ENCODE measurements around the gene MASP2. TPM values are rescaled to one million over a fixed set of nuclear protein-coding genes. Genes with fewer than 3 reads are reported as not detected.
"Not testable (repeated sequence)": the region's sequence is repeated elsewhere in the genome, so short reads cannot be mapped to it uniquely, and the experiment has no call there.

Gene MASP2
- total and polyA plus RNA-seq, 4 donors, result 0.01 to 0.04 TPM; not detected in 2

- DNase-seq, result no peak
- no peak overlapping the region for H3K9ac ChIP-seq (ENCODE audit: insufficient read depth in 1 of 2, low read length in 2 of 2)
- WGBS, 2 donors, result 78 to 80% methylated on average over 19 of the region's 19 CpGs
These were observed 3.8 kb downstream of the MASP2 start for GRCh38 chr1:11042995-11043874.

DNA sequence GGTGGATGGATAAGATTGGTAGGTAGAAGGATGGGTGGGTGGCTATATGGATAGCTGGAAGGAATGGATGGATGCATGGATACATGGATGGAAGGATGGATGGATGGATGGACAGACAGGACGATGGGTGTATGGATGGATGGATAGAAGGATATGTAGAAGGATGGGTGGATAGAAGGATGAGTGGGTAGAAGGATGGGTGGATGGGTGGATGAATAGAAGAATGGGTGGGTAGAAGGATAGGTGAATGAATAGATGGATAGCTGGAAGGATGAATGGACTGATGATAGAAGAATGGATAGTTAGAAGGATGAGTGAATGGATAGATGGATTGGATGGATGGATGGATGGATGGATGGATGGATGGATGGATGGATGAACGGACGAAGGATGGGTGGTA is 5.0 kb downstream of the MASP2 start:
- Histone ChIP-seq H3K9ac (ENCODE audit: insufficient read depth in 1 of 2, low read length in 2 of 2) (no peak overlapping the region), H3K27ac (ENCODE audit: low read depth in 1 of 2, low read length in 1 of 2) (no peak overlapping the region), H3K27me3 (ENCODE audit: control insufficient read depth in 3 of 3, insufficient read depth in 3 of 3, low read length in 2 of 3) (no peaks in the 10 kb centered on the region), H3K9me3 (ENCODE audit: control insufficient read depth in 4 of 4, insufficient read depth in 3 of 4, low read length in 3 of 4) (no peaks in the 10 kb centered on the region), H3K4me1 (ENCODE audit: control insufficient read depth in 5 of 5, insufficient read depth in 5 of 5, low read length in 5 of 5) (peaks cover 0 to 5% (median 0%) of the 10 kb centered on the region in 5 donors), H3K36me3 (ENCODE audit: control insufficient read depth in 4 of 4, insufficient read depth in 4 of 4, low read length in 4 of 4) (no peaks in the 10 kb centered on the region), H3K4me3 (no peak overlapping the region)
- no peak for TF ChIP-seq CTCF (IDR thresholded peaks at IDR 0.05; ENCODE audit: control extremely low read depth, extremely low read depth)
- DNase-seq, result no peak
- no peak for ATAC-seq (ENCODE audit: insufficient read depth, low FRiP score)
- WGBS, 2 donors, result 82 to 83% methylated on average over 3 of the region's 3 CpGs

More at GRCh38 chr1:11042995-11043874, 3.8 kb downstream of the MASP2 start:
- H3K27me3 ChIP-seq (ENCODE audit: control insufficient read depth in 3 of 3, insufficient read depth in 3 of 3, low read length in 2 of 3), result no peaks in the 10 kb centered on the region
- H3K4me1 ChIP-seq (ENCODE audit: control insufficient read depth in 5 of 5, insufficient read depth in 5 of 5, low read length in 5 of 5), result no peaks in the 10 kb centered on the region
- H3K9me3 ChIP-seq (ENCODE audit: control insufficient read depth in 4 of 4, insufficient read depth in 3 of 4, low read length in 3 of 4), result no peaks in the 10 kb centered on the region
- TF ChIP-seq CTCF (IDR thresholded peaks at IDR 0.05; ENCODE audit: control extremely low read depth, extremely low read depth), result no peak
- ATAC-seq (ENCODE audit: insufficient read depth, low FRiP score), result no peak
- no peak overlapping the region for H3K4me3 ChIP-seq
- H3K36me3 ChIP-seq (ENCODE audit: control insufficient read depth in 4 of 4, insufficient read depth in 4 of 4, low read length in 4 of 4), result no peaks in the 10 kb centered on the region
- no peak overlapping the region for H3K27ac ChIP-seq (ENCODE audit: low read depth in 1 of 2, low read length in 1 of 2)

GRCh38 chr1:11041048-11041447 is 6.0 kb downstream of the MASP2 start:
- TF ChIP-seq CTCF (IDR thresholded peaks at IDR 0.05; ENCODE audit: control extremely low read depth, extremely low read depth), result no peak
- H3K27me3 ChIP-seq (ENCODE audit: control insufficient read depth in 3 of 3, insufficient read depth in 3 of 3, low read length in 2 of 3), result no peaks in the 10 kb centered on the region
- no peaks in the 10 kb centered on the region for H3K36me3 ChIP-seq (ENCODE audit: control insufficient read depth in 4 of 4, insufficient read depth in 4 of 4, low read length in 4 of 4)
- DNase-seq, result no peak
- peaks cover 0 to 5% (median 0%) of the 10 kb centered on the region in 5 donors for H3K4me1 ChIP-seq (ENCODE audit: control insufficient read depth in 5 of 5, insufficient read depth in 5 of 5, low read length in 5 of 5)
- H3K27ac ChIP-seq (ENCODE audit: low read depth in 1 of 2, low read length in 1 of 2), result no peak overlapping the region
- H3K9me3 ChIP-seq (ENCODE audit: control insufficient read depth in 4 of 4, insufficient read depth in 3 of 4, low read length in 3 of 4), result no peaks in the 10 kb centered on the region
- no peak overlapping the region for H3K9ac ChIP-seq (ENCODE audit: insufficient read depth in 1 of 2, low read length in 2 of 2)
- no peak for ATAC-seq (ENCODE audit: insufficient read depth, low FRiP score)
- no peak overlapping the region for H3K4me3 ChIP-seq

DNA sequence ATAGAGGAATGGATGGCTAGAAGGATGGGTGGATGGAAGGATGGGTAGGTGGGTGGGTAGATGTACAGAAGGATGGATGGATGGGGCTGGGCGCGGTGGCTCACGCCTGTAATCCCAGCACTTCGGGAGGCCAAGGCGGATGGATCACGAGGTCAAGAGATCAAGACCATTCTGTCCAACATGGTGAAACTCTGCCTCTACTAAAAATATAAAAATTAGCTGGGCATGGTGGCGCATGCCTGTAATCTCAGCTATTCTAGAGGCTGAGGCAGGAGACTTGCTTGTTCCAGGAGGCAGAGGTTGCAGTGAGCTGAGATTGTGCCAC is 7.0 kb downstream of the MASP2 start:
- H3K27me3 ChIP-seq (ENCODE audit: control insufficient read depth in 3 of 3, insufficient read depth in 3 of 3, low read length in 2 of 3); H3K9me3 ChIP-seq (ENCODE audit: control insufficient read depth in 4 of 4, insufficient read depth in 3 of 4, low read length in 3 of 4); ATAC-seq (ENCODE audit: insufficient read depth, low FRiP score); H3K9ac ChIP-seq (ENCODE audit: insufficient read depth in 1 of 2, low read length in 2 of 2); H3K36me3 ChIP-seq (ENCODE audit: control insufficient read depth in 4 of 4, insufficient read depth in 4 of 4, low read length in 4 of 4); H3K4me1 ChIP-seq (ENCODE audit: control insufficient read depth in 5 of 5, insufficient read depth in 5 of 5, low read length in 5 of 5); DNase-seq; H3K27ac ChIP-seq (ENCODE audit: low read depth in 1 of 2, low read length in 1 of 2); H3K4me3 ChIP-seq: not testable (repeated sequence)
- 88 to 95% methylated on average over 7 of the region's 7 CpGs for WGBS, 2 donors

All from lung (tissue), 12 donors.